ENCODE results near the gene SPTBN1. TPM values are rescaled to one million over a fixed set of nuclear protein-coding genes. Genes with fewer than 3 reads are reported as not detected.

The SPTBN1 gene
- total RNA-seq, 1 experiment from 2014 or later, result 202 TPM

DNA sequence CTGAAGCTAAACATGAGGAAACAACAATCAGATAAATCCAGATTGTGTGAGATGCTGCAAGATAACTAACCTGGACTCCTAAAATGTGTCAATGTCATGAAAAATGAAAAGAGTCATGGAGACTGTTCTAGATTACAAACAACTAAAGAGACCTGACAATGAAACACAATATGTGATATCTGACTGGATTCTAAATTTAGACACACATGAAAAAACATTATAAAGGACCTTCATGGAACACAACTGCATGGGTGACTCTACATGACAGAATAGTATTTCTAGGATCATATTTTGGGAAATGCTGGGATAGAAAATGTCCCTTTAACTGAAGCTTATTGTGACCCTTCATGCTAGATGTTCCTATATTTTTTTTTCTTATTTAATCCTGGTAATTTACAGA lies 18.5 kb upstream of the SPTBN1 start:
- H3K36me3 ChIP-seq (ENCODE audit: low read depth, low read length), result no peaks in the 10 kb centered on the region
- no peak overlapping the region for H3K27ac ChIP-seq (ENCODE audit: low read length)
- intact Hi-C loops (cut with micrococcal nuclease), result no loop called here
- H3K27me3 ChIP-seq (ENCODE audit: low read length), result no peaks in the 10 kb centered on the region
- no peak for TF ChIP-seq CTCF (conservative IDR thresholded peaks at IDR 0.05; ENCODE audit: low read depth, low read length)
- TF ChIP-seq EZH2phosphoT487 (IDR thresholded peaks at IDR 0.05; ENCODE audit: borderline replicate concordance, low read length), result no peak
- no peak for TF ChIP-seq EZH2 (IDR thresholded peaks at IDR 0.05; ENCODE audit: low read length, unreplicated experiment)
- no TSS peak for BruUV-seq (replicated peaks)
- no peaks in the 10 kb centered on the region for H4K20me1 ChIP-seq (ENCODE audit: low read length)
- H3K9me3 ChIP-seq (ENCODE audit: low read length), result no peaks in the 10 kb centered on the region
- ATAC-seq (no peak), DNase-seq (no peak)
- no peak overlapping the region for H2AFZ ChIP-seq (ENCODE audit: low read length)
- ChIA-PET POLR2A (ENCODE audit: unreplicated experiment) (no interaction called here), CTCF (no interaction called here)
- no peak overlapping the region for H3K4me3 ChIP-seq (ENCODE audit: low read length)
- no peaks in the 10 kb centered on the region for H3K4me1 ChIP-seq (ENCODE audit: insufficient read depth, low read length)
- no peak overlapping the region for H3K9ac ChIP-seq (ENCODE audit: low read length)
- H3K9me2 ChIP-seq (replicated peaks; ENCODE audit: low read length), result no peaks in the 10 kb centered on the region
- H3F3A ChIP-seq (ENCODE audit: low read length, unreplicated experiment), result no peaks in the 10 kb centered on the region
- H3K79me2 ChIP-seq (ENCODE audit: low read length), result no peaks in the 10 kb centered on the region
- no peak overlapping the region for H3K4me2 ChIP-seq (ENCODE audit: low read length)

DNA sequence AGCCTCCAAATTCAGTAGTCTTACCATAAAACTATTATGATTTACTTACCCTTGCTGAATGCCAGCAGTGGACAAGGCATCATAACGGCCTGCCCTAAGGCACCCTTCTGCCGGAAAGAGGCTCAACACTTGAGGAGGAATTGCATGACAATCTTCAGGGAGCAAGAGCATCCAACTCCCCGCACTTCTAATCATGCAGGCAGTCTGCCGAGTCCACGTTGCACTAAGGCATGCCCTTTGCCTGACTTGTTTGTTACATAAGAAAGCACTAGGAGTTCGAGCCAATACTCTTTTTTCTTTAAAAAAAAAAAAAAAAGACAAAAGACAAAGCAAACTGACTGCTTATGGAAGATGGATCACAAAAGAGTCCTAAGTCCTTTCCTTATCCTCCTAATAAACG lies 17.9 kb upstream of the SPTBN1 start:
- Histone ChIP-seq H3K9me3 (ENCODE audit: low read length) (no peaks in the 10 kb centered on the region), H3K9me2 (replicated peaks; ENCODE audit: low read length) (no peaks in the 10 kb centered on the region), H3K4me2 (ENCODE audit: low read length) (no peak overlapping the region), H3F3A (ENCODE audit: low read length, unreplicated experiment) (no peaks in the 10 kb centered on the region), H3K4me1 (ENCODE audit: insufficient read depth, low read length) (no peaks in the 10 kb centered on the region), H3K27me3 (ENCODE audit: low read length) (no peaks in the 10 kb centered on the region), H4K20me1 (ENCODE audit: low read length) (no peaks in the 10 kb centered on the region), H2AFZ (ENCODE audit: low read length) (no peak overlapping the region), H3K36me3 (ENCODE audit: low read depth, low read length) (no peaks in the 10 kb centered on the region), H3K27ac (ENCODE audit: low read length) (no peak overlapping the region), H3K4me3 (ENCODE audit: low read length) (no peak overlapping the region), H3K9ac (ENCODE audit: low read length) (no peak overlapping the region), H3K79me2 (ENCODE audit: low read length) (no peaks in the 10 kb centered on the region)
- TF ChIP-seq EZH2 (IDR thresholded peaks at IDR 0.05; ENCODE audit: low read length, unreplicated experiment) (no peak), CTCF (conservative IDR thresholded peaks at IDR 0.05; ENCODE audit: low read depth, low read length) (no peak), EZH2phosphoT487 (IDR thresholded peaks at IDR 0.05; ENCODE audit: borderline replicate concordance, low read length) (no peak)
- POLR2A ChIA-PET (ENCODE audit: unreplicated experiment), result no interaction called here
- no peak for DNase-seq
- intact Hi-C loops (cut with micrococcal nuclease), result no loop called here
- no TSS peak for BruUV-seq (replicated peaks)
- CTCF ChIA-PET, result no interaction called here
- no peak for ATAC-seq

GRCh38 chr2:54439582-54439981 lies 16.5 kb upstream of the SPTBN1 start:
- H3K4me1 ChIP-seq (ENCODE audit: insufficient read depth, low read length), result no peaks in the 10 kb centered on the region
- TF ChIP-seq EZH2phosphoT487 (IDR thresholded peaks at IDR 0.05; ENCODE audit: borderline replicate concordance, low read length), result no peak
- TF ChIP-seq CTCF (conservative IDR thresholded peaks at IDR 0.05; ENCODE audit: low read depth, low read length), result no peak
- TF ChIP-seq EZH2 (IDR thresholded peaks at IDR 0.05; ENCODE audit: low read length, unreplicated experiment), result no peak
- intact Hi-C loops (cut with micrococcal nuclease), result no loop called here
- no peaks in the 10 kb centered on the region for H3K27me3 ChIP-seq (ENCODE audit: low read length)
- no peak overlapping the region for H3K9ac ChIP-seq (ENCODE audit: low read length)
- H3K36me3 ChIP-seq (ENCODE audit: low read depth, low read length), result no peaks in the 10 kb centered on the region
- no peak for ATAC-seq
- no peaks in the 10 kb centered on the region for H4K20me1 ChIP-seq (ENCODE audit: low read length)
- H2AFZ ChIP-seq (ENCODE audit: low read length), result no peak overlapping the region
- ChIA-PET CTCF (no interaction called here), POLR2A (ENCODE audit: unreplicated experiment) (no interaction called here)
- no peaks in the 10 kb centered on the region for H3K9me3 ChIP-seq (ENCODE audit: low read length)
- H3K79me2 ChIP-seq (ENCODE audit: low read length), result no peaks in the 10 kb centered on the region
- no peaks in the 10 kb centered on the region for H3K9me2 ChIP-seq (replicated peaks; ENCODE audit: low read length)
- H3K4me2 ChIP-seq (ENCODE audit: low read length), result no peak overlapping the region
- no peak for DNase-seq
- H3K27ac ChIP-seq (ENCODE audit: low read length), result no peak overlapping the region
- H3K4me3 ChIP-seq (ENCODE audit: low read length), result no peak overlapping the region
- no TSS peak for BruUV-seq (replicated peaks)
- H3F3A ChIP-seq (ENCODE audit: low read length, unreplicated experiment), result no peaks in the 10 kb centered on the region

Data from PC-3 (cell line).